Measurements from ENCODE around the gene TEKT1.
A peak's percentile ranks its signal among the peaks of the same experiment; 100 is the strongest.

TEKT1 gene

GRCh38 chr17:6789146-6789545 is 42.4 kb downstream of the TEKT1 start:
- DNase-seq (ENCODE audit: low spot score) (no peak), ATAC-seq (ENCODE audit: low read depth) (peak; percentile 23; the same call in 2 of the 3 replicates)
- no peak for TF ChIP-seq CTCF (IDR thresholded peaks at IDR 0.05; ENCODE audit: poor library complexity, severe bottlenecking)
- Histone ChIP-seq H3K27ac (ENCODE audit: poor library complexity, severe bottlenecking) (no peak overlapping the region), H3K27me3 (ENCODE audit: insufficient read depth, poor library complexity, severe bottlenecking) (no peaks in the 10 kb centered on the region), H3K9me3 (ENCODE audit: severe bottlenecking) (no peaks in the 10 kb centered on the region), H3K4me3 (ENCODE audit: severe bottlenecking) (no peak overlapping the region), H3K4me1 (ENCODE audit: insufficient read depth, poor library complexity, severe bottlenecking) (peaks cover 19% of the 10 kb centered on the region), H3K36me3 (ENCODE audit: low read depth) (no peaks in the 10 kb centered on the region)

- no peaks in the 10 kb centered on the region for H3K36me3 ChIP-seq (ENCODE audit: low read depth)
- peaks cover 19% of the 10 kb centered on the region for H3K4me1 ChIP-seq (ENCODE audit: insufficient read depth, poor library complexity, severe bottlenecking)
- no peak for TF ChIP-seq CTCF (IDR thresholded peaks at IDR 0.05; ENCODE audit: poor library complexity, severe bottlenecking)
- ATAC-seq (ENCODE audit: low read depth) (no peak), DNase-seq (ENCODE audit: low spot score) (no peak)
- no peak overlapping the region for H3K4me3 ChIP-seq (ENCODE audit: severe bottlenecking)
- H3K27me3 ChIP-seq (ENCODE audit: insufficient read depth, poor library complexity, severe bottlenecking): no peaks in the 10 kb centered on the region
- H3K9me3 ChIP-seq (ENCODE audit: severe bottlenecking): no peaks in the 10 kb centered on the region
- peak overlapping the region; percentile 59 for H3K27ac ChIP-seq (ENCODE audit: poor library complexity, severe bottlenecking)
Measured at GRCh38 chr17:6787081-6787693, 44.3 kb downstream of the TEKT1 start.

- Histone ChIP-seq H3K4me3 (ENCODE audit: severe bottlenecking) (no peak overlapping the region), H3K9me3 (ENCODE audit: severe bottlenecking) (no peaks in the 10 kb centered on the region), H3K36me3 (ENCODE audit: low read depth) (no peaks in the 10 kb centered on the region), H3K4me1 (ENCODE audit: insufficient read depth, poor library complexity, severe bottlenecking) (peaks cover 19% of the 10 kb centered on the region), H3K27me3 (ENCODE audit: insufficient read depth, poor library complexity, severe bottlenecking) (no peaks in the 10 kb centered on the region), H3K27ac (ENCODE audit: poor library complexity, severe bottlenecking) (peak overlapping the region; percentile 59)
- no peak for TF ChIP-seq CTCF (IDR thresholded peaks at IDR 0.05; ENCODE audit: poor library complexity, severe bottlenecking)
- no peak for DNase-seq (ENCODE audit: low spot score)
- ATAC-seq (ENCODE audit: low read depth): peak; percentile 76
Measured at GRCh38 chr17:6786618-6787017, 44.9 kb downstream of the TEKT1 start.

- Histone ChIP-seq H3K9me3 (ENCODE audit: severe bottlenecking) (no peaks in the 10 kb centered on the region), H3K4me3 (ENCODE audit: severe bottlenecking) (no peak overlapping the region), H3K27ac (ENCODE audit: poor library complexity, severe bottlenecking) (no peak overlapping the region), H3K27me3 (ENCODE audit: insufficient read depth, poor library complexity, severe bottlenecking) (no peaks in the 10 kb centered on the region), H3K36me3 (ENCODE audit: low read depth) (no peaks in the 10 kb centered on the region), H3K4me1 (ENCODE audit: insufficient read depth, poor library complexity, severe bottlenecking) (peaks cover 14% of the 10 kb centered on the region)
- DNase-seq (ENCODE audit: low spot score) (no peak), ATAC-seq (ENCODE audit: low read depth) (no peak)
- no peak for TF ChIP-seq CTCF (IDR thresholded peaks at IDR 0.05; ENCODE audit: poor library complexity, severe bottlenecking)
Measured at GRCh38 chr17:6782244-6782643, 49.3 kb downstream of the TEKT1 start.

- ATAC-seq (ENCODE audit: low read depth): no peak
- no peak overlapping the region for H3K4me3 ChIP-seq (ENCODE audit: severe bottlenecking)
- DNase-seq (ENCODE audit: low spot score): no peak
- no peaks in the 10 kb centered on the region for H3K27me3 ChIP-seq (ENCODE audit: insufficient read depth, poor library complexity, severe bottlenecking)
- no peaks in the 10 kb centered on the region for H3K36me3 ChIP-seq (ENCODE audit: low read depth)
- no peak for TF ChIP-seq CTCF (IDR thresholded peaks at IDR 0.05; ENCODE audit: poor library complexity, severe bottlenecking)
- no peak overlapping the region for H3K27ac ChIP-seq (ENCODE audit: poor library complexity, severe bottlenecking)
- no peaks in the 10 kb centered on the region for H3K9me3 ChIP-seq (ENCODE audit: severe bottlenecking)
- H3K4me1 ChIP-seq (ENCODE audit: insufficient read depth, poor library complexity, severe bottlenecking): peaks cover 5% of the 10 kb centered on the region
Measured at GRCh38 chr17:6780886-6781285, 50.6 kb downstream of the TEKT1 start.
